HEK293T (cell line): ENCODE data around the gene CACNA1C.

Experiments
- CTCF ChIA-PET: fragments of 350-600 bp; formaldehyde crosslinking; extraction: SDS; loops from one replicate; lab custom pipeline; 2021; ENCODE audit warnings: antibody characterized with exemption, inconsistent platforms; lab: Yijun Ruan, JAX
- POLR2A ChIA-PET: fragments of 350-600 bp; formaldehyde crosslinking; extraction: SDS; loops from one replicate; lab custom pipeline; 2020; ENCODE audit warnings: antibody characterized with exemption, inconsistent platforms; lab: Yijun Ruan, JAX
- DNase-seq: peaks from one replicate; pipeline ENCODE4 v3.0.0; 2012; ENCODE audit warnings: mixed read lengths; ENCODE audit errors: extremely low spot score
- ARNT ChIP-seq: fragments of 450-650 bp; IDR thresholded peaks from 2 replicates; pipeline ENCODE4 v1.6.1; 2017; ENCODE audit warnings: mild to moderate bottlenecking
- BHLHE40 ChIP-seq: fragments of 450-650 bp; IDR thresholded peaks from 2 replicates; pipeline ENCODE4 v1.6.1; 2016; ENCODE audit warnings: mild to moderate bottlenecking, moderate library complexity, borderline replicate concordance
- CTBP1 ChIP-seq: fragments of 450-650 bp; IDR thresholded peaks from 2 replicates; pipeline ENCODE4 v1.6.1; 2016; ENCODE audit warnings: borderline replicate concordance
- ELF4 ChIP-seq: fragments of 450-650 bp; IDR thresholded peaks from 2 replicates; pipeline ENCODE4 v1.6.1; 2017; ENCODE audit warnings: antibody characterized with exemption
- FOXA1 ChIP-seq: fragments of 450-650 bp; IDR thresholded peaks from 2 replicates; pipeline ENCODE4 v1.6.1; 2016; ENCODE audit warnings: mild to moderate bottlenecking
- FOXK2 ChIP-seq: fragments of 450-650 bp; IDR thresholded peaks from 2 replicates; pipeline ENCODE4 v1.6.1; 2016; ENCODE audit warnings: mild to moderate bottlenecking
- FOXM1 ChIP-seq: fragments of 450-650 bp; IDR thresholded peaks from 2 replicates; pipeline ENCODE4 v1.6.1; 2017; ENCODE audit warnings: mild to moderate bottlenecking, borderline replicate concordance
- HDGF ChIP-seq: fragments of 450-650 bp; IDR thresholded peaks from 2 replicates; pipeline ENCODE4 v1.6.1; 2017; ENCODE audit warnings: antibody characterized with exemption, borderline replicate concordance
- L3MBTL2 ChIP-seq: fragments of 450-650 bp; conservative IDR thresholded peaks from 2 replicates; pipeline ENCODE4 v1.6.1; 2016; ENCODE audit warnings: mild to moderate bottlenecking
- LEF1 ChIP-seq: fragments of 450-650 bp; IDR thresholded peaks from 2 replicates; pipeline ENCODE4 v1.6.1; 2017; ENCODE audit warnings: mild to moderate bottlenecking, borderline replicate concordance
- NFRKB ChIP-seq: fragments of 450-650 bp; IDR thresholded peaks from 2 replicates; pipeline ENCODE4 v1.6.1; 2016; ENCODE audit warnings: mild to moderate bottlenecking, moderate library complexity
- PKNOX1 ChIP-seq: fragments of 450-650 bp; IDR thresholded peaks from 2 replicates; pipeline ENCODE4 v1.6.1; 2016
- SP1 ChIP-seq: fragments of 450-650 bp; IDR thresholded peaks from 2 replicates; pipeline ENCODE4 v1.6.1; 2017
- SUZ12 ChIP-seq: fragments of 450-650 bp; IDR thresholded peaks from 2 replicates; pipeline ENCODE4 v1.6.1; 2016; ENCODE audit warnings: mild to moderate bottlenecking
- TARDBP ChIP-seq: fragments of 450-650 bp; IDR thresholded peaks from 2 replicates; pipeline ENCODE4 v1.6.1; 2016
- ZNF384 ChIP-seq: fragments of 450-650 bp; IDR thresholded peaks from 2 replicates; pipeline ENCODE4 v1.6.1; 2016

Gene CACNA1C

GRCh38 chr12:2319737-2320506 lies 267.1 kb downstream of the CACNA1C start:
- POLR2A ChIA-PET, result no interaction called here
- CTCF ChIA-PET, result no interaction called here
- TF ChIP-seq L3MBTL2, result no peak
- no peak for TF ChIP-seq ELF4
- TF ChIP-seq HDGF, result no peak
- no peak for TF ChIP-seq LEF1
- no peak for TF ChIP-seq FOXM1
- TF ChIP-seq ZNF384, result no peak
- no peak for TF ChIP-seq SP1
- no peak for TF ChIP-seq NFRKB
- no peak for TF ChIP-seq CTBP1
- no peak for TF ChIP-seq PKNOX1
- no peak for TF ChIP-seq SUZ12
- TF ChIP-seq TARDBP, result no peak
- no peak for DNase-seq

GRCh38 chr12:2320841-2321240 lies 268.1 kb downstream of the CACNA1C start:
- ChIA-PET POLR2A (no interaction called here), CTCF (no interaction called here)
- TF ChIP-seq ELF4, result no peak
- no peak for TF ChIP-seq TARDBP
- TF ChIP-seq CTBP1, result no peak
- TF ChIP-seq ARNT, result no peak
- no peak for TF ChIP-seq NFRKB
- no peak for TF ChIP-seq BHLHE40
- no peak for TF ChIP-seq L3MBTL2
- no peak for TF ChIP-seq SP1
- TF ChIP-seq SUZ12, result no peak
- no peak for TF ChIP-seq PKNOX1
- no peak for TF ChIP-seq FOXK2
- no peak for DNase-seq

- no peak for DNase-seq
- CTCF ChIA-PET, result no interaction called here
- TF ChIP-seq FOXA1 (no peak), FOXK2 (no peak), LEF1 (no peak), TARDBP (no peak), SP1 (no peak), SUZ12 (no peak), ELF4 (no peak), CTBP1 (no peak), ZNF384 (no peak), HDGF (no peak), L3MBTL2 (no peak), FOXM1 (no peak), BHLHE40 (no peak), NFRKB (no peak), ARNT (no peak), PKNOX1 (no peak)
- POLR2A ChIA-PET, result no interaction called here
These were observed 269.9 kb downstream of the CACNA1C start for GRCh38 chr12:2322554-2323120.

- no peak for TF ChIP-seq CTBP1
- no peak for TF ChIP-seq BHLHE40
- TF ChIP-seq FOXA1, result no peak
- no peak for TF ChIP-seq LEF1
- no peak for TF ChIP-seq ELF4
- no peak for TF ChIP-seq FOXK2
- no peak for TF ChIP-seq FOXM1
- no peak for TF ChIP-seq L3MBTL2
- TF ChIP-seq SUZ12, result no peak
- no peak for TF ChIP-seq TARDBP
- TF ChIP-seq ZNF384, result no peak
- no peak for DNase-seq
- POLR2A ChIA-PET, result no interaction called here
- CTCF ChIA-PET, result no interaction called here
These were observed 270.9 kb downstream of the CACNA1C start for GRCh38 chr12:2323532-2324255.

- no peak for TF ChIP-seq CTBP1
- no peak for DNase-seq
- ChIA-PET POLR2A (no interaction called here), CTCF (no interaction called here)
These were observed 271.6 kb downstream of the CACNA1C start for GRCh38 chr12:2324387-2324786.

- CTCF ChIA-PET, result interaction anchor here (1.3 kb wide), 1 partner anchor 35 kb away, joined by 3 read pairs; no protein-coding TSS in a partner anchor
- POLR2A ChIA-PET, result no interaction called here
- no peak for DNase-seq
- TF ChIP-seq LEF1, result no peak
- TF ChIP-seq FOXA1, result no peak
- no peak for TF ChIP-seq HDGF
- no peak for TF ChIP-seq ZNF384
- TF ChIP-seq NFRKB, result no peak
- no peak for TF ChIP-seq PKNOX1
These were observed 272.7 kb downstream of the CACNA1C start for GRCh38 chr12:2325519-2325918.
